NCI-H748 (cell line): ENCODE results near the gene NLRP9.
A peak's percentile ranks its signal among the peaks of the same experiment; 100 is the strongest.

Experiments
- DNase-seq: peaks from one replicate; lab custom pipeline; 2025; ENCODE audit not compliant: unreplicated experiment; lab: John Stamatoyannopoulos, UW

NLRP9 gene

GRCh38 chr19:55674841-55675660 is 63.2 kb downstream of the NLRP9 start, which contains the start of gene EPN1:
TSS of gene EPN1 (plus strand) at chr19:55675226. CDS start at chr19:55678628, 3,402 bp downstream.
- peak; percentile 99 for DNase-seq

- no peak for DNase-seq
These were observed 63.8 kb downstream of the NLRP9 start for GRCh38 chr19:55674459-55674840.

DNA sequence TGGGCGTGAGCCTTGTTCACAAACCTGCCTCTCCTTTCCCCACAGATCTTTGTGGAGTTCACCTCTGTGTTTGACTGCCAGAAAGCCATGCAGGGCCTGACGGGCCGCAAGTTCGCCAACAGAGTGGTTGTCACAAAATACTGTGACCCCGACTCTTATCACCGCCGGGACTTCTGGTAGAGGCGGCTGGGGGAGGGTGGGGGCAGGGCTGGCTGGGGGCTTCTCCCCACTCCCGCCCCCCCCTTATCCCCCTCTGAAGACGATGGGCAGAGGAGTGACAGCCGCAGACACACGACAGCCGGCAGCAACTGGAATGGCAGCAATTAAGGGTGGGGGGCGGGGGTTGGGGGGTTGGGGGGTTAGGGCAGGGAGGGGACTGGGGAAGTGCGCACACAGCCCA is 64.3 kb downstream of the NLRP9 start:
- no peak for DNase-seq

GRCh38 chr19:55673465-55673864 is 64.7 kb downstream of the NLRP9 start:
- DNase-seq = no peak

- DNase-seq = no peak
These were observed 65.8 kb downstream of the NLRP9 start for GRCh38 chr19:55672418-55672817.

DNA sequence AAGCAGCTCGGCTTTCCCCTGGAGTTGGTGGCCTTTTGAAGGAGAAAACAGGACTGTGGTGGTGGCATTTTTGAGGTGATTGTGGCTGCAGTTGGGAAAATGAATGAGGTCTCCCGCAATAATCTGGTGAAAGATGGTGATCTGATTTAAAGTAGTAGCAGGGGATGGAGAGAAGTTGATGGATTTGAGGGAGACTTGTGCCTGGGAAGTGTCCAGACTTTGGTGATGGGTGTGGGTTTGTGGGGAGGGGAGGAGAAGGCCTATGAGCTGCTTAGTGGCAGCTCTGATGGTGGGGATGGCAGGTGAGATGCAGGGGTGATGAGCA is 67.2 kb downstream of the NLRP9 start:
- no peak for DNase-seq

DNA sequence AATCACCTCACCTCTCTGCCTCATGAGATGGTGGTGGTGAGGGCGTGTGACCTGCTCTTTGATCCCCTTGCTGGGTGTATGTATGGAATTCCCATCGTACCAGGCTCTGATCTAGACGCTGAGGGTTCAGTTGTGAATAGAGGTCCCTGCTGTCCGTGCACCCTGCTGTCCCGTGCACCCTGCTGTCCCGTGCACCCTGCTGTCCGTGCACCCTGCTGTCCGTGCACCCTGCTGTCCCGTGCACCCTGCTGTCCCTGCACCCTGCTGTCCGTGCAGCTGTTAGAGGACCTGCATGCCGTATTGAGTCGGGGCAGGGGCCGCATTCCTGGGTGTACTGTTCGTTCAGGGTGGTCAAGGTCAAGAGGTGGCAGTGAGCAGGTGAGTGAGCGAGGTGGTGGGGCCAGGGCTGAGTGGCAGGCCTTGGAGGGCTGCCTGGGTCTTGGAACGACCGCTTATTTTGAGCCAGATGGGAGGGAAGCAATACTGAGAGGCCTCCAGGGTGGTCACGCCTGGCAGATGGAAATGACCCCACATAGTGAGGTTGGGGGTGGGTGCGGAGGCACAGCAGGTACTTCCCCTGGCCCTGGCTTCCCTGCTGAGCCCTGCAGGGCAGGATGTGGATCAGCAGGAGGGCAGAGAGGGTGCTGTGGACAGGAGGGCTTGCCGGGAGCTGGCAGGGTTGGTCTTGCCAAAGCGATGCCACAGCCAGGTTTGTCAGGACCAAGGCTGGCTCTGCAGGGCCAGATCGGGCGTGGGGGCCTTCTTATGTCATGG is 67.7 kb downstream of the NLRP9 start:
- DNase-seq = peak; percentile 27

DNA sequence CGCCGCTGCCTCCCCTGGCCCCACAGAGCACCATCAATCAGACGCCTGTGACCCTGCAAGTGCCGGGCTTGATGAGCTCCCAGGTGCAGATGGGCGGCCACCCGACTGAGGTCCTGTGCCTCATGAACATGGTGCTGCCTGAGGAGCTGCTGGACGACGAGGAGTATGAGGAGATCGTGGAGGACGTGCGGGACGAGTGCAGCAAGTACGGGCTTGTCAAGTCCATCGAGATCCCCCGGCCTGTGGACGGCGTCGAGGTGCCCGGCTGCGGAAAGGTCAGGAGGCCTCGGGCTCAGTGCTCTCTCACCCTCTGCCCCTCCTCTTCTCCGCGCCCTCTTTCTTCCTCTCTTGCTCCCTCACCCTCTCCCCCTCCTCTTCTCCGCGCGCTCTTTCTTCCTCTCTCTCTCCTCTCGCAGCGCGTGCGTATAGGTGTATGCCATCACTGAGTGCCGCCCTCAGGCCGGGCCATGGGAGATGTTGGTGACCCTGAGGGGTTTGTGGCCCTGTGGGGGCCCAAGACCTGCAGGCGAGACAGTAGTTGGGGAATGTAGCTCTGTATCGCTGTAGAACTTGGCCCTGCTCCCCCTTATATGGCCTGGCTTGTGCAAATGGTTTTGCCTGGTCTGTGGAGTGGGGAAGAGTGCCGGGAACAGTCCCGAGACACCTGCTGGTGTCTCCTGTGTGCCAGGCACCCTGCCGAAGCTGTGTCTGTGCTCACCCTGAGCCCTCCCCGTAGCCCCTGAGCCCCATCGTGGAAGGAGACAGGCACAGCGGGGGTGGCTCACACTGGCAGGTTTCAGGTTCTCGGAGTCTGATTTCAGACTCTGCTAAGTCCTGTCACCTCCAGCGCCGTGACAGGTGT is 68.6 kb downstream of the NLRP9 start:
- no peak for DNase-seq

DNA sequence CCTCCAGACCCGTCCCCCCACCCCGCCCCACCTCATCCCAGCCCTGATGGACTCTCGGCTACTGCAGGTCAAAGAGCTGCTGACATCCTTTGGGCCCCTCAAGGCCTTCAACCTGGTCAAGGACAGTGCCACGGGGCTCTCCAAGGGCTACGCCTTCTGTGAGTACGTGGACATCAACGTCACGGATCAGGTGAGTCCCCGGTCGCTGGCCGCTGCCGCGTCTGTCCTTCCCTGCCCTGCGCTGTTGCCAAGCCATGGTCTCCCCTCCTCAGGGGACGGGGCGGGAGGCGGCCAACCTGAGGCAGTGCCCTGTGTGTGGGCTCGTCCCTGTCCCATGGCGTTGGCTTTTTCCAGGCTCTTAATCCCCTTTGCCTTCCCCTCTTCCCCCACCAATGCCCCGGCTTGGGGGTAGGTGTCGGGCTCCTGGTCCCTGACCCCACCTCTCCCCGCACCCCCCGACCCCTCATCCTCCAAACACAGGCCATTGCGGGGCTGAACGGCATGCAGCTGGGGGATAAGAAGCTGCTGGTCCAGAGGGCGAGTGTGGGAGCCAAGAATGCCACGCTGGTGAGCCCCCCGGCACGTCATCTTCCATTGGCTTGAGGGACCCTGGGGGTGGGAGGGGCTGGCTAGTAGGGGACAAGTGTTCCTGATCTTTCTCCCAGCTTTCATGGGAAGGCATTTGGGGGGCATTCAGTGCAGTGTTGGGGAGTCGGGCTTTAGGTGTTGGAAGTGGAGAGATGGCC is 69.4 kb downstream of the NLRP9 start:
- no peak for DNase-seq

- no peak for DNase-seq
These were observed 70.2 kb downstream of the NLRP9 start for GRCh38 chr19:55667958-55668357.

DNA sequence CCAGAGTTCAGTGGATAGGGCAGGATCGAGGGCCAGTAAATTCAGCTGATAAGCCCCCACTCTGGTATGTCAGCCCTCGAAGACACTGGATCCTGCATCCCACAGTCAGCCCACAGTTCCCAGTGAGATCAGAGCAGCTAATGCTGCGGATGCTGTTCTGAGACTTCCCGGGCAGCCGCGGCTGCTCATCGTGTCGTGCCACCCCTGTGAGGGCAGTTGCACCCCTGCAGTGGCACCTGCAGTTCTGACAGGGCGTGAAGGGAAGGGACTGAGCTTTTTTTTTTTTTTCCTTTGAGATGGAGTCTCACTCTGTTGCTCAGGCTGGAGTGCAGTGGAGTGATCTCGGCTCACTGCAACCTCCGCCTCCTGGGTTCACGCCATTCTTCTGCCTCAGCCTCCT is 70.7 kb downstream of the NLRP9 start:
- DNase-seq = no peak

DNA sequence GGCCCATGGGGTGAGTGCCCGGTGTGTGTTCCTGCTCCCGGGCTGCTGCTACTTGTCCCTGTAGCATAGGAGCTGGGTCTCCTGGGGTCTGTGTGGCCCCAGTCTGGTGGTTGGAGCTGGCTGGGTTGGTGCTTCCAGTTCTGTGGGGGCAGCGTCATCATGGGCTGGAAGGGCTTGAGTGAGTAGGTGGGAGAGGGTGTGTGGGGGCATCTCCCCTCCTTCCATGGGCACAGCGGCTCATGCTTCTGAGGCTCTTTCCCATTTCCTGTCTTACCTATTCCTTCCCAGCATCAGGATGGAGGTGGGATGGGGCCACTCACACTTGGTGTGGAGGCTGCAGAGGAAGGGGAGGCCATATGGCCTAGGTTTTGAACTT is 71.2 kb downstream of the NLRP9 start:
- no peak for DNase-seq

- DNase-seq = no peak
These were observed 71.7 kb downstream of the NLRP9 start for GRCh38 chr19:55666343-55667005.

- no peak for DNase-seq
These were observed 74.2 kb downstream of the NLRP9 start for GRCh38 chr19:55663846-55664536.

GRCh38 chr19:55661826-55662225 is 76.4 kb downstream of the NLRP9 start:
- DNase-seq = no peak

GRCh38 chr19:55660991-55661390 is 77.2 kb downstream of the NLRP9 start:
- no peak for DNase-seq

DNA sequence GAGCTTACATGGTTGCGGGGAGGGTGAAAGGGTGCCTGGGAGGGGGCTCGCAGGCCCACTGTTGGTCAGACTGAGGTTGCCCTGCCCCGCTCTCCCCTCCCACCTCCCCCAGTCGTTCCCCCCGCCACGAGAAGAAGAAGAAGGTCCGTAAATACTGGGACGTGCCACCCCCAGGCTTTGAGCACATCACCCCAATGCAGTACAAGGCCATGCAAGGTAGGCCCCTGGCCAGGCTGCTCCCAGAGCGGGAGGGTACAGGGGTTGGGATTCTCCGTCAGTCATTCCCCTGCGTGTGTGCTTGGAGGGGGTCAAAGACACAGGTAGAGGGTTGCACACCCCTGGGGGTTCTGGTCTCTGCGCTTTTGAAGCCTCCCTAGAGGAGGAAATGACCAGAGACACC is 77.8 kb downstream of the NLRP9 start:
- no peak for DNase-seq

DNA sequence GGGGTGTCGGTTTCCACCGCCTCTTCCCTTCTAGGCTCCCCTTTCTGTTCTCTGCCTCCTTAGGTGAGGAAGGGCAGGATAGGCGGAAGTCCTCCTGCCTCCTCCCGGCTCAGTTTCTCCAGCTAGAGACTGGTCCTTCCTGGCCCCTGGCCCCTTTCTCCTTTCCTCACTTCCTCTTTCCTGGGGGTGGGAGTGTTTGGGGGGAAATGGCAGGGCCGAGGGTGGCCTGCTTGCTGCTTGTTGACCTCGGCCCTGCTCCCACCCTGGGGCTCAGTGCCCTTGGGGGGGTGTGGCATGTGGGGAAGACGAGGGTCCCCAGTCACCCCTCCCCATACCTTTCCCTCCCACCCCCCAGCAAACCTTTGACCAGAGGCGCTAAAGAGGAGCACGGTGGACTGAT is 78.4 kb downstream of the NLRP9 start:
- no peak for DNase-seq

GRCh38 chr19:55658846-55659459 is 79.2 kb downstream of the NLRP9 start:
- no peak for DNase-seq
